SU-DHL-6 (cell line): ENCODE measurements around the gene MTF1.

Experiments
- EZH2phosphoT487 ChIP-seq: fragments of 200-600 bp; sonication (generic), shearing (Covaris generic); conservative IDR thresholded peaks from 2 replicates; pipeline ENCODE4 v1.6.1; 2018; ENCODE audit warnings: mild to moderate bottlenecking, antibody characterized with exemption, low read length, moderate library complexity, mixed read lengths
- TF ChIP-seq, protein P1 (sequence below): fragments of 200-600 bp; sonication (generic); IDR thresholded peaks from one replicate; pipeline ENCODE4 v1.5.1; 2017; ENCODE audit warnings: antibody characterized with exemption, mild to moderate bottlenecking, low read length, moderate library complexity; ENCODE audit not compliant: insufficient read depth, poor library complexity, severe bottlenecking

DNA sequence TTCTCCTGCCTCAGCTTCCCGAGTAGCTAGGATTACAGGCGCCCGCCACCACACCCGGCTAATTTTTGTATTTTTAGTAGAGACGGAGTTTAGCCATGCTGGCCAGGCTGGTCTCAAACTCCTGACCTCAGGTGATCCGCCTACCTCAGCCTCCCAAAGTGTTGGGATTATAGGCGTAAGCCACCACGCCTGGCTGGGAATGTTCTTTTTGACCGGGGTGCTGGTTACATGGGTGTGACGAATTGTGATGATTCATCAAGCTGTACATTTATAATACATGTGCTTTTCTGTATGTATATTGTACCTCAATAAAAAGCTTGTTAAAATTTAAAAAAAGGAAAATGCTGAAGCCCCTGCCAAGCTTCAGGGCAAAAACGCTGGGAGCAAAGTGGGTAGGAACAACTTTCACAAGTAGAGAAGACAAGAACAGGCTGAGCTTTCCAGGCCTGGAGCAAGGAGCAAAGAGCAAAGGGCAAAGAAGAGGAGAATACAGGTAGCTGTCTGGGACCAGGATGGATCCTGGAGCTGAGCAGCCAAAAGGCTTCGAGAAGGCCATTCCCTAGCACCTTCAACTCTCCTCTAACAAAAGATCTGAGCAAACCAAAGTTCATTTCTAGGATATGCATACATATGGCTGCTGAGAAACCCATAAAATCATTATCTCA is 30.9 kb downstream of the MTF1 start:
- TF ChIP-seq, protein P1, sequence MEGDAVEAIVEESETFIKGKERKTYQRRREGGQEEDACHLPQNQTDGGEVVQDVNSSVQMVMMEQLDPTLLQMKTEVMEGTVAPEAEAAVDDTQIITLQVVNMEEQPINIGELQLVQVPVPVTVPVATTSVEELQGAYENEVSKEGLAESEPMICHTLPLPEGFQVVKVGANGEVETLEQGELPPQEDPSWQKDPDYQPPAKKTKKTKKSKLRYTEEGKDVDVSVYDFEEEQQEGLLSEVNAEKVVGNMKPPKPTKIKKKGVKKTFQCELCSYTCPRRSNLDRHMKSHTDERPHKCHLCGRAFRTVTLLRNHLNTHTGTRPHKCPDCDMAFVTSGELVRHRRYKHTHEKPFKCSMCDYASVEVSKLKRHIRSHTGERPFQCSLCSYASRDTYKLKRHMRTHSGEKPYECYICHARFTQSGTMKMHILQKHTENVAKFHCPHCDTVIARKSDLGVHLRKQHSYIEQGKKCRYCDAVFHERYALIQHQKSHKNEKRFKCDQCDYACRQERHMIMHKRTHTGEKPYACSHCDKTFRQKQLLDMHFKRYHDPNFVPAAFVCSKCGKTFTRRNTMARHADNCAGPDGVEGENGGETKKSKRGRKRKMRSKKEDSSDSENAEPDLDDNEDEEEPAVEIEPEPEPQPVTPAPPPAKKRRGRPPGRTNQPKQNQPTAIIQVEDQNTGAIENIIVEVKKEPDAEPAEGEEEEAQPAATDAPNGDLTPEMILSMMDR, result no peak
- TF ChIP-seq EZH2phosphoT487, result no peak
